Ishikawa (cell line): Measurements from ENCODE around the gene LINS1.

Source experiments
- CEBPB ChIP-seq: IDR thresholded peaks from 2 replicates; pipeline ENCODE4 v1.6.1; 2012
- CREB1 ChIP-seq: IDR thresholded peaks from 2 replicates; pipeline ENCODE4 v1.6.1; 2012; ENCODE audit warnings: low read depth
- EGR1 ChIP-seq: IDR thresholded peaks from 2 replicates; pipeline ENCODE4 v1.6.1; 2012
- EP300 ChIP-seq: IDR thresholded peaks from 2 replicates; pipeline ENCODE4 v1.6.1; 2012; ENCODE audit warnings: borderline replicate concordance
- FOXM1 ChIP-seq: IDR thresholded peaks from 2 replicates; pipeline ENCODE4 v1.6.1; 2012; ENCODE audit warnings: low read depth, borderline replicate concordance
- MAX ChIP-seq: IDR thresholded peaks from 2 replicates; pipeline ENCODE4 v1.6.1; 2012
- NFIC ChIP-seq: IDR thresholded peaks from 2 replicates; pipeline ENCODE4 v1.6.1; 2012
- RAD21 ChIP-seq: IDR thresholded peaks from 2 replicates; pipeline ENCODE4 v1.6.1; 2012; ENCODE audit warnings: low read depth
- REST ChIP-seq: IDR thresholded peaks from 2 replicates; pipeline ENCODE4 v1.6.1; 2012; ENCODE audit warnings: low read depth, mild to moderate bottlenecking
- TAF1 ChIP-seq: IDR thresholded peaks from 2 replicates; pipeline ENCODE4 v1.6.1; 2012; ENCODE audit warnings: low read depth, mild to moderate bottlenecking
- TCF12 ChIP-seq: IDR thresholded peaks from 2 replicates; pipeline ENCODE4 v1.6.1; 2012; ENCODE audit warnings: low read depth
- TEAD4 ChIP-seq: IDR thresholded peaks from 2 replicates; pipeline ENCODE4 v1.6.1; 2012
- USF1 ChIP-seq: IDR thresholded peaks from 2 replicates; pipeline ENCODE4 v1.6.1; 2012
- YY1 ChIP-seq: IDR thresholded peaks from 2 replicates; pipeline ENCODE4 v1.6.1; 2012; ENCODE audit warnings: low read depth
- ZBTB7A ChIP-seq: IDR thresholded peaks from 2 replicates; pipeline ENCODE4 v1.6.1; 2012; ENCODE audit warnings: low read depth

The LINS1 gene

GRCh38 chr15:100602064-100602822 is at the start of gene LINS1, which contains the start of gene ASB7:
TSS of gene LINS1 (minus strand) at chr15:100602184. CDS start at chr15:100580842, 21,342 bp downstream.
TSS of gene ASB7 (plus strand) at chr15:100602589. CDS start at chr15:100612217, 9,628 bp downstream.
- TF ChIP-seq TCF12 (0 out of 2 replicates have a peak, but pooled peaks have one; percentile 37), REST (no peak), FOXM1 (no peak), NFIC (peak; percentile 78), EGR1 (peak; percentile 40; the same call in 1 of the 2 replicates), ZBTB7A (peak; percentile 53; the same call in 1 of the 2 replicates), TAF1 (peak; percentile 54; the same call in 1 of the 2 replicates), YY1 (peak; percentile 91), EP300 (no peak), TEAD4 (no peak), RAD21 (no peak), CREB1 (peak; percentile 45; the same call in 1 of the 2 replicates), USF1 (0 out of 2 replicates have a peak, but pooled peaks have one; percentile 0), MAX (no peak), CEBPB (no peak)

- TF ChIP-seq YY1 (no peak), FOXM1 (no peak), TAF1 (no peak), REST (no peak)
Measured at GRCh38 chr15:100651253-100651652, 49.3 kb upstream of the LINS1 start.

GRCh38 chr15:100650685-100651084 is 48.7 kb upstream of the LINS1 start:
- TF ChIP-seq TCF12: no peak
- TF ChIP-seq RAD21: peak; percentile 19; the same call in 1 of the 2 replicates
- TF ChIP-seq CREB1: no peak
- TF ChIP-seq NFIC: no peak

GRCh38 chr15:100648951-100649350 is 47.0 kb upstream of the LINS1 start:
- TF ChIP-seq ZBTB7A (no peak), NFIC (no peak), RAD21 (no peak), YY1 (no peak), TEAD4 (no peak), EP300 (no peak), REST (no peak), TCF12 (no peak), CEBPB (no peak), USF1 (no peak), FOXM1 (no peak), EGR1 (no peak), TAF1 (no peak), MAX (no peak)
